SU-DHL-6 (cell line): ENCODE results near the gene POFUT2.

Source experiments
- H2AFZ ChIP-seq: fragments of 200-600 bp; sonication (generic); 2 replicates; pipeline ENCODE4 v1.6.1; 2014; ENCODE audit warnings: low read depth, mild to moderate bottlenecking, moderate library complexity, mixed read lengths, antibody characterized with exemption, low read length; ENCODE audit not compliant: severe bottlenecking
- H3F3A ChIP-seq: fragments of 200-600 bp; shearing (Covaris generic); 2 replicates; pipeline ENCODE4 v1.6.0; 2016; ENCODE audit warnings: antibody characterized with exemption, mild to moderate bottlenecking; ENCODE audit not compliant: insufficient read depth
- H3K27ac ChIP-seq: fragments of 200-600 bp; sonication (generic); 2 replicates; pipeline ENCODE4 v1.5.1; 2016; ENCODE audit warnings: low read depth, mild to moderate bottlenecking, low read length, moderate library complexity, mixed read lengths
- H3K27me3 ChIP-seq: fragments of 200-600 bp; sonication (generic), shearing (Covaris generic); 2 replicates; pipeline ENCODE4 v1.6.0; 2014; ENCODE audit warnings: mild to moderate bottlenecking, low read length
- H3K36me3 ChIP-seq: fragments of 200-600 bp; sonication (generic); 2 replicates; pipeline ENCODE4 v1.6.1; 2014; ENCODE audit warnings: mild to moderate bottlenecking, low read length, mixed read lengths
- H3K4me2 ChIP-seq: fragments of 300-600, 200-600 bp; shearing (Covaris generic), sonication (generic); 2 replicates; pipeline ENCODE4 v1.6.0; 2014; ENCODE audit warnings: low read length, low read depth, mild to moderate bottlenecking; ENCODE audit not compliant: poor library complexity, severe bottlenecking
- H3K4me3 ChIP-seq: fragments of 200-600 bp; sonication (generic); 2 replicates; pipeline ENCODE4 v1.5.1; 2014; ENCODE audit warnings: antibody characterized with exemption, low read length, mild to moderate bottlenecking, mixed read lengths; ENCODE audit not compliant: insufficient read depth, poor library complexity, severe bottlenecking
- H3K79me2 ChIP-seq: fragments of 200-600 bp; sonication (generic); 2 replicates; pipeline ENCODE4 v1.6.1; 2014; ENCODE audit warnings: mild to moderate bottlenecking, low read length, moderate library complexity; ENCODE audit not compliant: insufficient read depth
- H3K9ac ChIP-seq: fragments of 200-600 bp; sonication (generic); 2 replicates; pipeline ENCODE4 v1.7.0; 2014; ENCODE audit warnings: mild to moderate bottlenecking, low read length
- H3K9me2 ChIP-seq: fragments of 200-600 bp; sonication (generic); replicated peaks from 2 replicates; pipeline ENCODE4 v1.6.1; 2014; ENCODE audit warnings: low read length; ENCODE audit not compliant: insufficient read depth
- H3K9me3 ChIP-seq: fragments of 200-600 bp; sonication (generic); 2 replicates; pipeline ENCODE4 v1.6.1; 2014; ENCODE audit warnings: low read length, mixed read lengths; ENCODE audit not compliant: insufficient read depth
- H4K20me1 ChIP-seq: fragments of 200-600 bp; sonication (generic); 2 replicates; pipeline ENCODE4 v1.6.1; 2014; ENCODE audit warnings: low read depth, mild to moderate bottlenecking, antibody characterized with exemption, low read length, moderate library complexity, mixed read lengths
- CTCF ChIP-seq: fragments of 200-600 bp; sonication (generic); IDR thresholded peaks from one replicate; pipeline ENCODE4 v1.5.1; 2017; ENCODE audit warnings: antibody characterized with exemption, mild to moderate bottlenecking, low read length, moderate library complexity; ENCODE audit not compliant: insufficient read depth, poor library complexity, severe bottlenecking
- EZH2phosphoT487 ChIP-seq: fragments of 200-600 bp; sonication (generic), shearing (Covaris generic); conservative IDR thresholded peaks from 2 replicates; pipeline ENCODE4 v1.6.1; 2018; ENCODE audit warnings: mild to moderate bottlenecking, antibody characterized with exemption, low read length, moderate library complexity, mixed read lengths

POFUT2 gene

GRCh38 chr21:45327441-45328197, 39.9 kb upstream of the POFUT2 start:
- Histone ChIP-seq H3K79me2 (no peaks in the 10 kb centered on the region), H3K36me3 (no peaks in the 10 kb centered on the region), H3K4me2 (no peak overlapping the region), H3K27me3 (no peaks in the 10 kb centered on the region), H4K20me1 (no peaks in the 10 kb centered on the region), H3K4me3 (no peak overlapping the region), H2AFZ (no peak overlapping the region), H3K27ac (no peak overlapping the region), H3K9me2 (no peaks in the 10 kb centered on the region), H3K9ac (no peak overlapping the region), H3F3A (no peaks in the 10 kb centered on the region), H3K9me3 (no peaks in the 10 kb centered on the region)
- TF ChIP-seq EZH2phosphoT487 (no peak), CTCF (no peak)

- H2AFZ ChIP-seq: no peak overlapping the region
- H3K4me2 ChIP-seq: no peak overlapping the region
- H3F3A ChIP-seq: no peaks in the 10 kb centered on the region
- H3K4me3 ChIP-seq: no peak overlapping the region
- no peak overlapping the region for H3K27ac ChIP-seq
- TF ChIP-seq CTCF (no peak), EZH2phosphoT487 (no peak)
- no peaks in the 10 kb centered on the region for H3K9me2 ChIP-seq
- no peaks in the 10 kb centered on the region for H4K20me1 ChIP-seq
- no peak overlapping the region for H3K9ac ChIP-seq
- H3K79me2 ChIP-seq: no peaks in the 10 kb centered on the region
- no peaks in the 10 kb centered on the region for H3K27me3 ChIP-seq
- H3K9me3 ChIP-seq: no peaks in the 10 kb centered on the region
- no peaks in the 10 kb centered on the region for H3K36me3 ChIP-seq
These were observed 39.3 kb upstream of the POFUT2 start for GRCh38 chr21:45326891-45327440.

GRCh38 chr21:45326169-45326851, 38.6 kb upstream of the POFUT2 start:
- H3K4me2 ChIP-seq: no peak overlapping the region
- H3K9me3 ChIP-seq: no peaks in the 10 kb centered on the region
- no peak overlapping the region for H3K27ac ChIP-seq
- H3K4me3 ChIP-seq: no peak overlapping the region
- TF ChIP-seq EZH2phosphoT487 (no peak), CTCF (no peak)
- H2AFZ ChIP-seq: no peak overlapping the region
- H3K9ac ChIP-seq: no peak overlapping the region
- H4K20me1 ChIP-seq: no peaks in the 10 kb centered on the region
- no peaks in the 10 kb centered on the region for H3K79me2 ChIP-seq
- no peaks in the 10 kb centered on the region for H3K9me2 ChIP-seq
- no peaks in the 10 kb centered on the region for H3K27me3 ChIP-seq
- H3F3A ChIP-seq: no peaks in the 10 kb centered on the region
- H3K36me3 ChIP-seq: no peaks in the 10 kb centered on the region
